ENCODE data around the gene KLHL34.

Gene KLHL34

GRCh38 chrX:21655901-21656586 lies 2.1 kb downstream of the KLHL34 start:
- no peak for DNase-seq

GRCh38 chrX:21645886-21646285 lies 12.2 kb downstream of the KLHL34 start:
- no peak for DNase-seq

DNA sequence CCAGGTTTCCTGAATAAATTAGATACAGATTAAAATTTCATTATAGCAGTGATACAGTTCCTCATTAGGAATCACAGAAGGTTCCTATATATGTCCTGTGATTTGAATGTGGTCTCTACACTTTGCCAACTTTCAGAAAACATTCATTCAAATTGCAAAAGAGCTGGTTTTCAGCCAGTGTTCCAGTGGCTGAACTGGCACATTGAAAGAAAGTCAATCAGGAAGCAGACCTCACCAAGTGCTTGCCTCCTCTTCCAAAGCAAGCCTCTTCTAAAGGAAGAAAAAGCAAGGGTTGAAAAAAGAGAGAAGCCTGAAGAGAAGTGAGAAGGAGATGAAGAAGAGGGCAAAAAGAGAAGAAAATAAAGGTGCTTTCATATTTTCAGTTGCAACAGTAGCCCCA lies 12.7 kb downstream of the KLHL34 start:
- DNase-seq = no peak

DNA sequence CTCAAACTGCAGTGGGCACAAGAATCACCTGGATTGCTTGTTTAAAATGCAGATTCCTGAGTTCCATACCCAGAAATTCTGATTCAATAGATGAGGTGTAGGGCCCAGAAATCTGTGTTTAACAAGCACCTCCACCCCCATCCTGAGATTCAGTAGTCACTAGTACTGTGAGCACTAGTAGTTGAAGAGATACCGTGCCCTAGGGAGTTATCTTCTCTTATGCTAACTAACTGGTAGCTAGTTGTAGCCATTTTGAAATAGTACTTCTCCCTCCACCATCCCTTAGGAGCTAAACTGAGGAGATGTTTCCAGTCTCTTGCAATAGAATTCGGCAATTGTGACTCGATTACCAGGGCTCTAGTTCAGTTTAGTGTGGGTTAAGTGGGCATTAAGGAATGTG lies 18.4 kb downstream of the KLHL34 start:
- DNase-seq = no peak

DNA sequence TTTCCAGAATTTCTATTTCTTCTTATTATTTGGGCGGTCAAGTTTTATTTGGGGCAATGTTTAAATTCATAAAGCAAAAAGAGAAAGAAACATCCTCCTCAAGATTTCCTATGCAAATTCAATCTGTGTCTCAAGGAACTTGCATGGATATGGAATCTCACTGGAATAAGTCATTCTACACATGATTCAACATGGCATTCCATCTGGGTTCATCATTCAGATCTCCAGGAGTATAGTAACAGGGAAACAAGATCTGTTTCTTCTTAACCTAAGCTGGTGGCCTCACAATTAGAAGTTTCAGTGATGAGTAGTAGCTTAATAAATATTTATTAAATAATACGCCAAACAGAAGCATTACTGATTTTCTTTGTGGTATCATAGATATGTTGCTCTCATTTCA lies 19.8 kb downstream of the KLHL34 start:
- DNase-seq = no peak

DNA sequence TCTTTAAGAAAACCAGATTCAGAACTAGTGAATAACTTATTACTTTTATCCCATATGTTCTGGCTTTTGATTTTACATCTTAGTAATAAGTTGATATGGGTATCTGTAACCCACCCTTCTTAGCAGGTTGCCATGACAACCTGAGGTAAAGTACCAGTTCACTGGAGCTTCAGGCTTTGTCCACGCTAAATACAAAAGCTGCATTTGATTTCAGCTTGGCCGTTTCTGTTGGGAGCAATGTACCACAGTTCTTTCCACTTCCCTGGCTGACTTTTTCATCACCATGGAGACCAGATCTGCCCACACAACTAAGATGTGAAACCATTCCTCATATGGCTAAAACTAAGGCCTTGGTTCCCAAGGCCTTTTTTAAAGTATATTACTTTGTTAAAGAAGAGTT lies 26.1 kb downstream of the KLHL34 start:
- DNase-seq = no peak

GRCh38 chrX:21623778-21624501 lies 34.2 kb downstream of the KLHL34 start:
- DNase-seq = no peak

GRCh38 chrX:21620234-21620633 lies 37.9 kb downstream of the KLHL34 start:
- no peak for DNase-seq

- DNase-seq = no peak
Measured at GRCh38 chrX:21616386-21616785, 41.7 kb downstream of the KLHL34 start.

GRCh38 chrX:21612154-21612553 lies 46.0 kb downstream of the KLHL34 start:
- DNase-seq = no peak

GRCh38 chrX:21610168-21610567 lies 48.0 kb downstream of the KLHL34 start:
- DNase-seq = no peak

GRCh38 chrX:21606002-21606401 lies 52.1 kb downstream of the KLHL34 start:
- DNase-seq = no peak

All from hematopoietic multipotent progenitor cell treated with erythropoietin and hydrocortisone succinate and interleukin-3 and kit ligand, for 8 days (in vitro differentiated cells).